Mesenchymal stem cell (in vitro differentiated cells and primary cell): ENCODE results near the gene CCND2.

Experiments used
- DNase-seq: peaks from one replicate; pipeline ENCODE4 v3.0.0-alpha.2; 2013
- H2AFZ ChIP-seq: one replicate; pipeline ENCODE4 v1.6.1; 2013; ENCODE audit warnings: low read depth, mild to moderate bottlenecking, control low read depth, inconsistent platforms, low read length, moderate library complexity
- H2AK5ac ChIP-seq: 2 replicates; pipeline ENCODE4 v1.6.1; 2013; ENCODE audit warnings: low read length, moderate library complexity, mild to moderate bottlenecking, inconsistent platforms; ENCODE audit not compliant: severe bottlenecking
- H2BK120ac ChIP-seq: one replicate; pipeline ENCODE4 v1.6.1; 2013; ENCODE audit warnings: low read depth, mild to moderate bottlenecking, inconsistent platforms, low read length, moderate library complexity
- H2BK12ac ChIP-seq, 2 experiments: one replicate each; pipeline ENCODE4 v1.6.1; 2013; ENCODE audit warnings: inconsistent platforms in 2 of 2, low read length in 2 of 2, mild to moderate bottlenecking in 2 of 2, moderate library complexity in 2 of 2, control low read depth in 1 of 2
- H2BK15ac ChIP-seq: one replicate; pipeline ENCODE4 v1.6.1; 2013; ENCODE audit warnings: mild to moderate bottlenecking, low read depth, inconsistent platforms; ENCODE audit not compliant: poor library complexity, severe bottlenecking
- H2BK5ac ChIP-seq: 2 replicates; pipeline ENCODE4 v1.6.1; 2013; ENCODE audit warnings: low read depth, mild to moderate bottlenecking, low read length, control low read depth, inconsistent platforms; ENCODE audit not compliant: poor library complexity, severe bottlenecking
- H3K14ac ChIP-seq, 2 experiments: one replicate each; pipeline ENCODE4 v1.6.1; 2013; ENCODE audit warnings: inconsistent platforms in 2 of 2, low read length in 2 of 2, control low read depth in 1 of 2, mild to moderate bottlenecking in 1 of 2, moderate library complexity in 1 of 2
- H3K18ac ChIP-seq, 2 experiments: one replicate each; pipeline ENCODE4 v1.6.1; 2013; ENCODE audit warnings: inconsistent platforms in 2 of 2, low read length in 2 of 2, control low read depth in 1 of 2, low read depth in 1 of 2, mild to moderate bottlenecking in 1 of 2
- H3K23ac ChIP-seq, 2 experiments: one replicate each; pipeline ENCODE4 v1.6.1; 2013; ENCODE audit warnings: inconsistent platforms in 2 of 2, low read length in 2 of 2, mild to moderate bottlenecking in 2 of 2, moderate library complexity in 2 of 2, control low read depth in 1 of 2
- H3K27ac ChIP-seq: 2 replicates; pipeline ENCODE4 v1.5.1; 2013; ENCODE audit warnings: mild to moderate bottlenecking, moderate library complexity, low read length, control low read depth, inconsistent platforms; ENCODE audit not compliant: poor library complexity, severe bottlenecking
- H3K27me3 ChIP-seq, 2 experiments: 2 replicates each; pipeline versions ENCODE4 v1.6.1 to v1.7.0; 2013; ENCODE audit warnings: low read length in 2 of 2, mild to moderate bottlenecking in 2 of 2, moderate library complexity in 2 of 2, control low read depth in 1 of 2, inconsistent platforms in 1 of 2; ENCODE audit not compliant: control insufficient read depth in 1 of 2, insufficient read depth in 1 of 2
- H3K36me3 ChIP-seq, 2 experiments: 2 replicates each; pipeline versions ENCODE4 v1.6.1 to v1.7.0; 2013; ENCODE audit warnings: low read length in 2 of 2, control low read depth in 1 of 2, inconsistent platforms in 1 of 2, low read depth in 1 of 2, mild to moderate bottlenecking in 1 of 2; ENCODE audit not compliant: insufficient read depth in 2 of 2, control insufficient read depth in 1 of 2
- H3K4ac ChIP-seq, 2 experiments: one replicate each; pipeline ENCODE4 v1.6.1; 2013; ENCODE audit warnings: inconsistent platforms in 2 of 2, low read length in 2 of 2, mild to moderate bottlenecking in 2 of 2, moderate library complexity in 2 of 2, control low read depth in 1 of 2, low read depth in 1 of 2
- H3K4me1 ChIP-seq: 2 replicates; pipeline ENCODE4 v1.6.1; 2013; ENCODE audit warnings: low read depth, low read length, control low read depth; ENCODE audit not compliant: control insufficient read depth, insufficient read depth
- H3K4me2 ChIP-seq: 2 replicates; pipeline ENCODE4 v1.6.1; 2013; ENCODE audit warnings: low read length, mild to moderate bottlenecking, inconsistent platforms; ENCODE audit not compliant: poor library complexity, severe bottlenecking
- H3K4me3 ChIP-seq, 2 experiments: 2 replicates each; pipeline versions ENCODE4 v1.5.1 to v1.7.0; 2013; ENCODE audit warnings: low read length in 2 of 2, mild to moderate bottlenecking in 2 of 2, control low read depth in 1 of 2, low read depth in 1 of 2; ENCODE audit not compliant: insufficient read depth in 1 of 2
- H3K79me1 ChIP-seq: replicated peaks from 2 replicates; pipeline ENCODE4 v1.6.1; 2013; ENCODE audit warnings: mild to moderate bottlenecking, control low read depth, low read length, inconsistent platforms; ENCODE audit not compliant: poor library complexity, severe bottlenecking
- H3K9ac ChIP-seq: 2 replicates; pipeline ENCODE4 v1.7.0; 2013; ENCODE audit warnings: mild to moderate bottlenecking, low read length, moderate library complexity
- H3K9me3 ChIP-seq: 2 replicates; pipeline ENCODE4 v1.7.0; 2013; ENCODE audit warnings: mild to moderate bottlenecking, low read length; ENCODE audit not compliant: control insufficient read depth
- H4K8ac ChIP-seq: one replicate; pipeline ENCODE4 v1.6.1; 2013; ENCODE audit warnings: inconsistent platforms, mild to moderate bottlenecking, low read length, moderate library complexity
- H4K91ac ChIP-seq: one replicate; pipeline ENCODE4 v1.6.1; 2013; ENCODE audit warnings: mild to moderate bottlenecking, low read length, inconsistent platforms
- WGBS: methylation state at CpG from one replicate; pipeline ENCODE4 v1.1.7; 2013; ENCODE audit warnings: mixed read lengths; 5-methylcytosine and 5-hydroxymethylcytosine counted together

CCND2 gene

DNA sequence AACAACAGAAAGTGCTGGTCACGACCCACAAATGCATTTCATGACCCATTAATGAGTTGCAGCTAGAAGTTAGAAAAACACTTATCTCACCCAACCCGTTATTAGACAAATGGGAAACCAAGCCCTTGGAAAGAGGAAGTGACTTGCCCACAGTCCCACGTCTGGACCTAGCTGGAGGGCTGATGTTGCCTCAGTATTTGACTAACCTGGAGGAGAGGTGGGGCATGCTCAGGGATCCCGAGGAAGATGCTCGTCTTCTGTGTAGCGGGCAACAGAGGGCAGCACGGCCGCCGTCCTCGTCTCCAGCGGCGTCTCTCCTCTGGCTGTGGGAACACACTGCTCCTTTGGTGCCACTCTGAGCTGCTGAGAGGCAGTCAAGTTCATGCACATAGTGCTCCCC lies 12.7 kb downstream of the CCND2 start:
- Histone ChIP-seq H3K4me2 (no peak overlapping the region), H2AFZ (no peak overlapping the region), H2BK15ac (no peak overlapping the region), H3K27ac (no peak overlapping the region), H2BK5ac (no peak overlapping the region), H2BK120ac (no peak overlapping the region), H3K23ac (no peak overlapping the region), H3K9ac (no peak overlapping the region), H3K4me3 (no peak overlapping the region), H2AK5ac (no peak overlapping the region), H3K14ac (no peak overlapping the region), H3K18ac (no peak overlapping the region), H3K9me3 (no peaks in the 10 kb centered on the region), H2BK12ac (no peak overlapping the region), H4K8ac (no peak overlapping the region), H3K4ac (no peak overlapping the region), H3K79me1 (peaks cover 29% of the 10 kb centered on the region), H4K91ac (no peak overlapping the region), H3K27me3 (peaks cover 0 to 21% of the 10 kb centered on the region in 2 experiments), H3K36me3 (peaks cover 89% of the 10 kb centered on the region in 2 experiments), H3K4me1 (peaks cover 6% of the 10 kb centered on the region)
- WGBS, result 85% methylated on average over 12 of the region's 12 CpGs
- no peak for DNase-seq

DNA sequence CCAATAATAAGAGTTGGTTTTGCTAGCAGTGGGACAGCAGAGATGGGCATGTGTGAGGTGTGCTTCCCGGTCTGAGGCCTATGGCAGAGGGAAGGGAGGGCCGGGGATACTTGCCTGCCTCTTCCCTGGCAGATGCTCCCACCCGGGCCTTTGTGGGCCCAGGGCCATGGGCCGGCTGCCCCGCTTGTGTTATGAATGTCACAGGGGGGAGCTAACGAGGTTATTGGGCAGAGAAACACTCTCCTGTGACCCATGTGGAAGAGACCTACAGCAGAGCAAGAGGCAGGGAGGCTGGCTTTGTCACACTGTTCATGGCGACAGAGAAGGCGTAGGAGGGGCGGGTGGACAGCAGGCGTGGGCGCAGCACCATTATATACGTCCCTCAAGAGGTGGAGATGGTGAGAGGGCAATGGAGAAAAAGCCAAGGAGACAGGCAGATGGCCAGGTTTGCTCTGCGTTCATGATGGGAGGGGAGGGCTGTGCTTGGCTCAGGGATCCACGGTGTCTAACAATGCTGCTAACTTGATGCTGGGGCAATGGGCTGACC lies 13.3 kb downstream of the CCND2 start:
- 94% methylated on average over 14 of the region's 14 CpGs for WGBS
- no peak overlapping the region for H3K4me2 ChIP-seq
- DNase-seq, result no peak
- H2BK15ac ChIP-seq, result no peak overlapping the region
- no peak overlapping the region for H2AK5ac ChIP-seq
- H4K8ac ChIP-seq, result no peak overlapping the region
- H2BK12ac ChIP-seq, result no peak overlapping the region
- H2BK5ac ChIP-seq, result no peak overlapping the region
- no peak overlapping the region for H3K4me3 ChIP-seq
- H3K4ac ChIP-seq, result no peak overlapping the region
- H3K9me3 ChIP-seq, result no peaks in the 10 kb centered on the region
- H2BK120ac ChIP-seq, result no peak overlapping the region
- H3K14ac ChIP-seq, result no peak overlapping the region
- peaks cover 6% of the 10 kb centered on the region for H3K4me1 ChIP-seq
- no peak overlapping the region for H4K91ac ChIP-seq
- H3K18ac ChIP-seq, result no peak overlapping the region
- no peak overlapping the region for H2AFZ ChIP-seq
- H3K27me3 ChIP-seq, result peaks cover 0 to 25% of the 10 kb centered on the region in 2 experiments
- no peak overlapping the region for H3K27ac ChIP-seq
- no peak overlapping the region for H3K9ac ChIP-seq
- peaks cover 26% of the 10 kb centered on the region for H3K79me1 ChIP-seq
- peaks cover 83 to 92% of the 10 kb centered on the region in 2 experiments for H3K36me3 ChIP-seq
- no peak overlapping the region for H3K23ac ChIP-seq

GRCh38 chr12:4287325-4288211 lies 14.0 kb downstream of the CCND2 start:
- Histone ChIP-seq H3K14ac (no peak overlapping the region), H3K18ac (no peak overlapping the region), H3K23ac (no peak overlapping the region), H2AFZ (no peak overlapping the region), H3K27me3 (peaks cover 0 to 25% of the 10 kb centered on the region in 2 experiments), H3K4me2 (no peak overlapping the region), H3K9ac (no peak overlapping the region), H4K91ac (no peak overlapping the region), H2BK12ac (no peak overlapping the region), H3K36me3 (peaks cover 81 to 86% of the 10 kb centered on the region in 2 experiments), H2AK5ac (no peak overlapping the region), H3K27ac (no peak overlapping the region), H3K9me3 (no peaks in the 10 kb centered on the region), H3K79me1 (peaks cover 30% of the 10 kb centered on the region), H2BK15ac (no peak overlapping the region), H3K4ac (no peak overlapping the region), H3K4me3 (no peak overlapping the region), H2BK120ac (no peak overlapping the region), H3K4me1 (peaks cover 6% of the 10 kb centered on the region), H4K8ac (no peak overlapping the region), H2BK5ac (no peak overlapping the region)
- WGBS, result 72% methylated on average over 17 of the region's 18 CpGs
- DNase-seq, result no peak

DNA sequence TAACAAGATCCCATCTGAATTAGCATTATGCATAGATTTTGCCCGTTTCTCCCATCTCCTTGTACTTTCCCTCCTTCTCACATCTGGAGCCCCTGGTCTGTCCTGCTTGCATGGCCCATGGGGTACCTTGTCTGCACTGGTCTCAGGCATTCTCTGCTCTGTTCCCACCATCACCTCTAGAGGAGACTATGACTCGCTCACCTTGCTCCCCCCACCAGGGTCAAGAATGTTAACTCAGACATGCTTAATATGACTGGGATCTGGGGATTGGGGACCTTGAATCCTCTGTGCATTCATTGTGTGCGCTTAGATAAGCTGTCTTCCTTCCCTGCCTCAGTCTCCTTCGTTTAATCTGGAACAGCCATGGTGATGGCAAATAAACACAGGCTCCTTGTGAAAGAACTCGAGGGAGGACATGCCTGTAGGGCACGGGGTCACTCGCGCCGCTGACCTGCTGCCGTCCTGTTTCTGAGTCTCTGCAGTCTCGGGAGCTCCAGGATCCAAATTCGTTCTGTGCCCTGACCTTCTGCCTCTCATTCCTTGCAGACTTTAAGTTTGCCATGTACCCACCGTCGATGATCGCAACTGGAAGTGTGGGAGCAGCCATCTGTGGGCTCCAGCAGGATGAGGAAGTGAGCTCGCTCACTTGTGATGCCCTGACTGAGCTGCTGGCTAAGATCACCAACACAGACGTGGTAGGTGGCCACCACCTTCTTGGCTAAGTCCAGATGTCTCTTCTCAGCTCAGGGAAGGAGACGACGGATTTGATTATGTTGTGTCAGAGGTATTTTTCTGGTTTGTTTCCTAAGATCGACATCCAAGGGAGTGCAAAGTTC lies 15.0 kb downstream of the CCND2 start:
- no peak for DNase-seq
- no peak overlapping the region for H3K4ac ChIP-seq
- no peak overlapping the region for H3K4me3 ChIP-seq
- no peak overlapping the region for H3K27ac ChIP-seq
- no peak overlapping the region for H3K18ac ChIP-seq
- no peaks in the 10 kb centered on the region for H3K9me3 ChIP-seq
- no peak overlapping the region for H2AK5ac ChIP-seq
- WGBS, result 83% methylated on average over 20 of the region's 20 CpGs
- no peak overlapping the region for H3K14ac ChIP-seq
- H3K4me1 ChIP-seq, result peaks cover 6% of the 10 kb centered on the region
- H3K79me1 ChIP-seq, result peaks cover 33% of the 10 kb centered on the region
- no peak overlapping the region for H3K9ac ChIP-seq
- H4K8ac ChIP-seq, result no peak overlapping the region
- no peak overlapping the region for H3K4me2 ChIP-seq
- no peak overlapping the region for H2BK5ac ChIP-seq
- no peak overlapping the region for H2BK12ac ChIP-seq
- no peak overlapping the region for H3K23ac ChIP-seq
- H2BK15ac ChIP-seq, result no peak overlapping the region
- H4K91ac ChIP-seq, result no peak overlapping the region
- H2AFZ ChIP-seq, result no peak overlapping the region
- H2BK120ac ChIP-seq, result no peak overlapping the region
- peaks cover 76 to 77% of the 10 kb centered on the region in 2 experiments for H3K36me3 ChIP-seq
- H3K27me3 ChIP-seq, result peaks cover 0 to 22% of the 10 kb centered on the region in 2 experiments
